ENCODE data around the gene CDYL.

DNA sequence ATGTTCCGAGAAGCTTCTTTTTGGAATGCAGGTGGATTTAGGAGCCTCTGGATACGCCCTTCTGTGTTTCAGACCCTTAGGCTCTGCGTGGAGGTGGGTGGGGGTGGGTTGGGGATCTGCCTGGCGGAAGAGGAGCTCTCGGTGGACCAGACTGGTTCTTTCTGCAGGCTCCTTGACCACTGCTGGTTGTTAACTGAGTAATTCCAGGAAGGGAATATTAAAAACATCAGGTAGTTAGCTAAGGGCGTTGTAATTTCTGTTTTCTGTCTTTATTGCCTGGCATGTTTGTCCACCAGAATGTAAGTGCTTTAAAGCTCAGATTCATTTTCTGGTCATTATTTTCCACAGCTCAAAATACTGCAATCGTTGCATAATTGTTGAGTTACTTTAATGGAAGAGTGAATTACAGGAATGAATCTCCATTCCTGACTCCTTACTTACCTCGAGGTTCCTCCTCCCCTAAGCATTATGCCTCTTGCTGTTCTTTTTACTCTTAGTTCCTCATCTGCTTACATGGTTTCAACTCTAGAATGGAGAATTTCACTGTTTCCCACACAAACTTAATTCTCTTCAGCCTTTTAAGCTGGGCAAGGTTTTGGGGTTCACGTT, 5.9 kb downstream of the CDYL start:
- TF ChIP-seq, protein P1, sequence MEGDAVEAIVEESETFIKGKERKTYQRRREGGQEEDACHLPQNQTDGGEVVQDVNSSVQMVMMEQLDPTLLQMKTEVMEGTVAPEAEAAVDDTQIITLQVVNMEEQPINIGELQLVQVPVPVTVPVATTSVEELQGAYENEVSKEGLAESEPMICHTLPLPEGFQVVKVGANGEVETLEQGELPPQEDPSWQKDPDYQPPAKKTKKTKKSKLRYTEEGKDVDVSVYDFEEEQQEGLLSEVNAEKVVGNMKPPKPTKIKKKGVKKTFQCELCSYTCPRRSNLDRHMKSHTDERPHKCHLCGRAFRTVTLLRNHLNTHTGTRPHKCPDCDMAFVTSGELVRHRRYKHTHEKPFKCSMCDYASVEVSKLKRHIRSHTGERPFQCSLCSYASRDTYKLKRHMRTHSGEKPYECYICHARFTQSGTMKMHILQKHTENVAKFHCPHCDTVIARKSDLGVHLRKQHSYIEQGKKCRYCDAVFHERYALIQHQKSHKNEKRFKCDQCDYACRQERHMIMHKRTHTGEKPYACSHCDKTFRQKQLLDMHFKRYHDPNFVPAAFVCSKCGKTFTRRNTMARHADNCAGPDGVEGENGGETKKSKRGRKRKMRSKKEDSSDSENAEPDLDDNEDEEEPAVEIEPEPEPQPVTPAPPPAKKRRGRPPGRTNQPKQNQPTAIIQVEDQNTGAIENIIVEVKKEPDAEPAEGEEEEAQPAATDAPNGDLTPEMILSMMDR (IDR thresholded peaks at IDR 0.05; ENCODE audit: insufficient read depth, low read length, poor library complexity, severe bottlenecking), result no peak
- TF ChIP-seq EZH2phosphoT487 (conservative IDR thresholded peaks at IDR 0.05; ENCODE audit: low read length), result no peak

All from SU-DHL-6 (cell line).